Activated CD4-positive, alpha-beta T cell treated with anti-CD3 and anti-CD28 coated beads for 48 hours (primary cell): Measurements from ENCODE around the gene CILP2.
A peak's percentile ranks its signal among the peaks of the same experiment; 100 is the strongest.

Experiments used
- DNase-seq: peaks from one replicate; pipeline ENCODE4 v3.0.0-alpha.2; 2020

The CILP2 gene

DNA sequence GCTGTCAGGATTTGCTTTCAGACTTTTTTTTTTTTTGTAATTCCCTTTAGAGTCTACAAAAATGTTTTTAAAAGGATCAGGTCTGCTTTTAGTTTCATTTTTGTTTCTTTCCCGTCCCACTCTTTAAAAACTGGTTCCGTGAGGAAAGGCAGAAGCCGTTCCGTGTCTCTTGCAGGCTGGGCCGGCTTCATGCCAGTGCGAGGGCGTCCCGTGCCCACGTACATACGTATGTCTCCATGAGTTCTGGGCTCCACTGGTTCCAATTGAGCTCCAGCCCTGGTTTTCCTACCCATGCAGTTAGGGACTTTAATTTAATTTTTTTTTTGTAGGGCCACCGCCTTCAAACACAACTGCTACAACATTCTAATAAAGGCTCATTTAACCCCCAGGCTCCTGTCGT is 31.5 kb upstream of the CILP2 start:
- no peak for DNase-seq

DNA sequence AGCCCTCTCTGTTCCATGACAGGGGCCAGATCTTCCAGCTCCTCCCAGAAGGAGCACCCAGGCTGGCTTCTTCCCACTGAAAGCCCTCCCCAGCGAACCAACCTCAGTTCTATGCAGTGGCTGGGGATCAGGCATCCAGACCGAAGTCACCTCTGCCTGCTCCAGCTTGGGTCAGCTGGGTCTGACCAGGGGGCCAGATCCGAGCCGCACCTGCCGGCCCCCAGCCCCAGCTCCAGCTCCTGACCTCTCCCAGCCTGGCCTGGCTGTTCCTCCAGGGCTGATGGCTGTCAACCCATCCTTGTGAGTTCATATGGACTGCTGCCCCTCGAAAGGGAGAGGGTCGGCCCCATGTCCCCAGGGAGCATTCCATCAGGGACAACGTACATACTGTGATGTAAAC is 30.7 kb upstream of the CILP2 start:
- no peak for DNase-seq

DNA sequence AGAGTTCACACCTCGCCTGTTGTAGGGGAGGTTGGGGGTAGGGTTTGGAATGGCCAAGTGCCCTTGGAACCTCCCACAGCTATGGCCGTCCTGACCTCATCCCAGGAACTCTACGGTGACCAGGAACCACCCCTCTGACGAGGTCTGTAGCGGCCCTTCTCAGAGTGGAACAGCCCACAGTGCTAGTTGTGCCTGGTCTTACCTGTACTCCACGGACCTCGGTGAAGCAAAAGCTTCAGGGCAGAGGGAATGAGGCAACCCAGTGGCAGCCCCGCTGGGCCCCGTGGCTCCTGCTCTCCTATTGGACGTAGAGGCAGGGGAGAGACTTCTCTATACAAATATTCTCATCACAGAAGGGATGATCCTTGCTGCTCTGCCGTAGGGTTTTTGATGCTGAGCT is 29.8 kb upstream of the CILP2 start:
- no peak for DNase-seq

- DNase-seq: no peak
Measured at GRCh38 chr19:19510432-19510831, 27.6 kb upstream of the CILP2 start.

- no peak for DNase-seq
Measured at GRCh38 chr19:19513682-19514081, 24.4 kb upstream of the CILP2 start.

DNA sequence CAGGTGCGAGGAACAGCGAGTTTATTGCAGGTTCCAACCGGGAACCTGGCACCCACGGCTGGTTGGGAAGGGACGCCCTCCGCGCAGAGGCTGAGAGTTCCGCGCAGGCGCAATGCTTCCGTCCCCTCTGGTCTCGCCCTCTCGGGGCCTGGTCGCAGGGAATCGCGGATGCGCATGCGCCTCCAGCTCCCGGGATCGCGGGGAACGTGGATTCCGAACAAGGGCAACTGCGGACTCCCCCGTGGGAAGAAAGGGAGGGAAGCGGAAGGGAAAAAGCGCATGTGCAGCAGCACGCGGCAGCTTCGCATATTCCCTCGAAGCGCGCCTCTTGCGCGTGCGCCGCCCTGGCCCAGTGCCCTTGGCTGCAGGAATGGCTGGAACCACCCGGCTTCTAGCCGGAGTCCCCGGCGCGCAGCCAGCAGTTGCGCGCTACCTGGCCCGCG is 23.8 kb upstream of the CILP2 start:
- DNase-seq: no peak

GRCh38 chr19:19514881-19515641 is 23.0 kb upstream of the CILP2 start, which contains the start of gene TSSK6:
Gene TSSK6, minus strand, starts transcription at chr19:19515548. Its CDS starts 121 bp downstream, at chr19:19515427.
- no peak for DNase-seq

GRCh38 chr19:19515642-19516519 is 22.2 kb upstream of the CILP2 start, which contains the start of gene NDUFA13:
Gene NDUFA13, plus strand, starts transcription at chr19:19516225. Its CDS starts 14 bp downstream, at chr19:19516239.
- DNase-seq: peak; percentile 95

- DNase-seq: no peak
Measured at GRCh38 chr19:19517235-19517619, 20.8 kb upstream of the CILP2 start.

DNA sequence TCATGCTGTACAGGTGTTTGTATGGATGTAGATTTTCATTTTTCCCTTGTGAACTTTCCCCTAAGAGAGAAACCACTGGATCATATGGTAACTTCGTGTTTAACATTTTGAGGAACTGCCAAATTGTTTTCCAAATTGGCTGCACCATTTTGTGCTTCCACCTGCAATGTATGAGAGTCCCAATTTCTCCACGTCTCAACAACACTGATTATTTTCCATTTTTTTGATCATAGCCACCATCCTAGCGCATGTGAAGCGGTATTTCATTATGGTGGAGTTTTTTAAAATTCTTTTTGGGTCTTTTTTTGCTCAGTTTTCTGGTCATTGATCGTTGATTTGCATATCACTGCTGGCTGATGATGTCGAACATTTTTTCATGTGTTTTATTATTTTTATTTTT is 17.1 kb upstream of the CILP2 start:
- no peak for DNase-seq

GRCh38 chr19:19523177-19523576 is 14.9 kb upstream of the CILP2 start:
- DNase-seq: no peak

- DNase-seq: no peak
Measured at GRCh38 chr19:19524053-19524452, 14.0 kb upstream of the CILP2 start.

DNA sequence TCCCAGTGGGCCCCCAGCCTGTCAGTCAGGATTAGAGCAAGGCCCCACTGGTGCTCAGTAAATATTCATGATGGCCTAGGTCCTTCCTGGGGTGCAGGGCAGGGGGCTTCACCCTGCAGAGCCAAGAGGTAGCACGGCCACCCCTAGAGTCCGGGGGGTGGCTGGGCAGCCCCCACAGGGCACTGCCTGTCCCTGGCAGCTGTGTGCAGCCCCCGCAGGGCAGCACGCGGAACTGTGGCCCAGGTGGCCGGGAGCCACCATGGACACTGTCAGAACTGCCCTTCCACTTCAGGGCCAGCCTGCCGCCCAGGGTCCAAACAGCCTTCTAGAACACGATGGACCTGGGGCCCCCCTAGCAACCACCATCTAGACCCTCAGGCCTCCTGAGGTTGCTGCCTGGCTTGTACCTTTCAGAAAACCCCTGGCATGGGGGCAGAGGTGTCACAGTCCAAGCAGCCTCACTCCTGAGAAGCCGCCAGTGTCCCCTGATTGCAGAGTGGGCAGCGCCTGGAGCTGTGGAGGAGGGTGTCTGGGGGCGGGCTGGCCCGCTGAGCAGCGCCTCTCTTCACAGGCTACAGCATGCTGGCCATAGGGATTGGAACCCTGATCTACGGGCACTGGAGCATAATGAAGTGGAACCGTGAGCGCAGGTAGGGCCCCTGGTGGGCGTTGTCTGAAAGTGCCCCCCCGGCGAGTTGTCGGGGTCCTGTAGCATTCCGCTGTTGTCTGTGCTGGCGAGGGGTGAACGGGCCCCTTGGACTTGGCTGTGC is 12.3 kb upstream of the CILP2 start:
- no peak for DNase-seq

GRCh38 chr19:19526581-19527370 is 11.3 kb upstream of the CILP2 start:
- DNase-seq: no peak

GRCh38 chr19:19527371-19527656 is 10.8 kb upstream of the CILP2 start:
- no peak for DNase-seq

DNA sequence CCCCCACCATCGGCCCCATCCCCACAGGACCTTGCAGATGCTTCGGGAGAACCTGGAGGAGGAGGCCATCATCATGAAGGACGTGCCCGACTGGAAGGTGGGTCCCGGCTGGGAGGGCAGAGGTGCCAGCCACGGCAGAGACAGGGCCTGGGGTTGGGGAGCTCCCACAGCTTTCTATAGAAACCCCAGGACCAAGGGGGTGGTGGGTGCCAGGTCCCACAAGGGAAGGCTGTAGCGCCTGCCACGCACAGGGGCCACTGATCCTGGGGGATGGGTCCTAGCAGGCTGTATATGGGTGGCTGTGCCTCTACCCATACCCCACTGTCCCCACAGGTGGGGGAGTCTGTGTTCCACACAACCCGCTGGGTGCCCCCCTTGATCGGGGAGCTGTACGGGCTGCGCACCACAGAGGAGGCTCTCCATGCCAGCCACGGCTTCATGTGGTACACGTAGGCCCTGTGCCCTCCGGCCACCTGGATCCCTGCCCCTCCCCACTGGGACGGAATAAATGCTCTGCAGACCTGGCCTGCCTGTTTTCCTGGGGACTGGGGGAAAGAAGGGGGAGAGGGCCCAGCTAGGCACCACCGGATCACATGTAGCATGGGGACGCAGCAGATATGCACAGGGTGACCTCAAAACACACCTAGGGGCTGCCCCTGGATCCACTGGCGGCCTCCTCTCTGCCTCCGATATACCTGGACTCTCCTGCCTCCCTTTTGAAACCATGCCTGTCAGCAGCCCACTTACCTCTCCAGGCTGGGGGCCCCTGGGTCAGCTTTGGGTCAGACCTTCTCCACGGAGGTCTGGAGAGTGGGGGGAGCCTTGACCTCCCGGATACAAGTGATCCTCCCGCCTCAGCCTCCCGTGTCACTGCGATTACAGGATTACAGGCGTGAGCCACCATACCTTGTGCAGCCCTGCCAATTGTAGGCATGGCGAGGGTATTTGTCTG is 10.1 kb upstream of the CILP2 start:
- no peak for DNase-seq

GRCh38 chr19:19528721-19529490 is 9.2 kb upstream of the CILP2 start, which contains the start of gene YJEFN3:
Gene YJEFN3, plus strand, starts transcription at chr19:19528911. Its CDS starts 22 bp downstream, at chr19:19528933.
- DNase-seq: no peak

GRCh38 chr19:19529783-19530422 is 8.2 kb upstream of the CILP2 start:
- no peak for DNase-seq

GRCh38 chr19:19530423-19530804 is 7.7 kb upstream of the CILP2 start:
- DNase-seq: no peak

- DNase-seq: no peak
Measured at GRCh38 chr19:19530889-19531288, 7.2 kb upstream of the CILP2 start.
